GM18499 (cell line): ENCODE data around the gene CRHR2.
A peak's percentile ranks its signal among the peaks of the same experiment; 100 is the strongest.

Source experiments
- ATAC-seq: cut with Tn5 transposase; IDR thresholded peaks from one replicate; pipeline ENCODE4 v1.9.1; 2021; ENCODE audit warnings: moderate number of reproducible peaks; ENCODE audit not compliant: insufficient read depth, unreplicated experiment

The CRHR2 gene

DNA sequence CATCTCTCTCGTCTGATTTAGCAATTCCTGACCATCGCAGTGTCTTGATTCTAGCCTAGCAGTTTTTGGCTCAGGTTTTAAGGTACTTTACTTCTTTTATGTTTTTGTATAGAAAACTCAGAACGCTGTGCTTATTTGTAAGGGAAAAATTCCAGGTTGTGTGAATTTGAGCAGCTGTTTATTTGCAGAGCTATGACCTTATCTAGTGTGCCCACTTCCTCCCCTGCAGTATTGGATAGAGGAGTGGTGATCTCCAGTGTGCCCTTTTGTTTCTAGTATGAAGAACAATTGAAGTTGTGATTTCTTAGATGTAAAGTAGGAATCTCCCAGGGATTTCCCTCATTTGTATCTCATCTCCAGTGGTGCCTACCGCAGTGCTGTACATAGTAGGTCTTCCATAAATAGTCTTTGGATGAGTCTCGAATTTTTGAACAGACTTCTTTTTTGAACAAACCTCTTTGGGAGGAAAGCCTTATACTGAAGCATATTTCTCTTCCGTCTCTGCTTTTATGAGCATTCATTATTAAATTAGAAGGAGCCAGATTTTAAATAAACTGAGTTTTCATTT lies 47.5 kb downstream of the CRHR2 start:
- no peak for ATAC-seq

DNA sequence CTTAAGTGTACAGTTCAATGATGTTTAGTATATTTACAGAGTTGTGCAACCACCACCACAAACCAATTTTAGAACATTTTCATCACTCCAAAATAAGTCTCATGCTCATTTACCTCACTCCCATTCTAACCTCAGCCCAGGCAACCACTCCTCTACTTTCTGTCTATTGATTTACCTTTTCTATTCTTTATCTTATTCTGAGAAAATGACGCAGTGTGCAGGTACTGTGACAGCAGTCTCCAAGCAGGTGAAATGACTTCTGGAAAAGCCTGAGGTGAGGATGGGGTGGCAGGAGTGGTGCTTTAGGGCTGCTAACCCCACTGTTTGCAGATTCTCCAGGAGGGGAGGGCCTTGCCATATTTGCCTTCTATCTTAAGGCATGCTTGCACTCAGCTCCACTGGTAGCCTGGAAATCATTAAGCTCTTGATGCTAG lies 48.0 kb downstream of the CRHR2 start:
- ATAC-seq = no peak

- no peak for ATAC-seq
Observed at GRCh38 chr7:30633223-30633622, 49.0 kb downstream of the CRHR2 start.

DNA sequence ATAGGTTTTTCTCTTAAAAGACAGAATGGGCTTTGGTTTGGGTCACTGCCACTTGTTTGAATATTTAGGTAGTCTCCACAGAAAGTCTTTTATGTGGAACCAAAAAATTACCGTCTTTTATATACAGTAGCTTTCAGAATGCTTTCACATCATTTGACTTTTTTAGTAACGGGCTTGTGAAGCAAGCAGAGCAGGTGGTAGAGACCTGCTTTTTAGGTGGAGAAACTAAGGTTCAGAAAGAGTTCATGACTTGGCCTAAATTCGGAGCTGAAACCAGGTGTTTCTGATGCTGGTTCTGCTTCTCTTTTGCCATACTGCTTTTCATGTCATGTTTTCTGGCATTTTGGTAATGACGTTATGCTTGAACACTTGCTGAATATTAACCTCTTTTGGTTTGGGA lies 51.3 kb downstream of the CRHR2 start:
- ATAC-seq = peak; percentile 57

DNA sequence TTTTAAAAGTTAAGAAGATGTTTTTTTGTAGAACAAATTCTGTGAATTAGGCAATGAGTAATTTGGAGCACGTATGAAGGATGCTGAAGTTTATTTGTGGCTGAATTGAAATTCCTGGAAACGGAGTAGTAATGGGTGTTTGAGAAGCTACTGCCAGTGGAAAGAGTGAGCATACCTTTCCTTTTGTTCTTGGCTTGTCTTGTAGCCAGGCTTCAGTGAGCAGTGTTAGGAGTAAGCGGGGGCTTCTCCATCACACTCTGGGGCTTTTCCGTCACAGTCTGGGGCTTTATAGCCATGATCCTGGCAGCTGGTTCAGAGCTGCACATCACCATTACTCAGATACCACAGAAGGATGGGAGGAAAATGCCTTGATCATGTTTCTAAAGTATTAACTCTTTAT lies 55.2 kb downstream of the CRHR2 start:
- ATAC-seq = no peak

- ATAC-seq = no peak
Observed at GRCh38 chr7:30625283-30625682, 57.0 kb downstream of the CRHR2 start.

- no peak for ATAC-seq
Observed at GRCh38 chr7:30618961-30619360, 63.3 kb downstream of the CRHR2 start.

- ATAC-seq = no peak
Observed at GRCh38 chr7:30618080-30618676, 64.1 kb downstream of the CRHR2 start.

DNA sequence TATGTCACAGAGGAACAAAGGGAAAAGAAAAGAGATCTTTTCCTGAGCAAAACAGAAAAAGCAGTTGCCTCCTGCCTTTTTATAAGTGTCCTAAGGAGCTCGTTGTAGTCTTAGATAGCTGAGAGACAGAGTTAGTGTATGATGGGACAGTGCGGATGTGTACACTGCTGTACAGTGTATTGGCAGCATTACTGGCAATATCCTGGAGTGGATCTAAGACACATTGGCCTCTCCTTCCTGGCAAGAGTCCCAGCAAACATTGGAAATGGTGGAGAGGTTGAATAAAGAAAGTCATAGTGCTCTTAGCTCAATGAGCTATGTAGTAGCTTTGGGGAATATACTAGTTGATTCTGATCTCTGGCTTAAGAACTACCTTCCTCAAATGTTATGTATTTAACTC lies 64.9 kb downstream of the CRHR2 start:
- ATAC-seq = no peak

GRCh38 chr7:30616318-30616717 lies 65.9 kb downstream of the CRHR2 start:
- ATAC-seq = no peak

DNA sequence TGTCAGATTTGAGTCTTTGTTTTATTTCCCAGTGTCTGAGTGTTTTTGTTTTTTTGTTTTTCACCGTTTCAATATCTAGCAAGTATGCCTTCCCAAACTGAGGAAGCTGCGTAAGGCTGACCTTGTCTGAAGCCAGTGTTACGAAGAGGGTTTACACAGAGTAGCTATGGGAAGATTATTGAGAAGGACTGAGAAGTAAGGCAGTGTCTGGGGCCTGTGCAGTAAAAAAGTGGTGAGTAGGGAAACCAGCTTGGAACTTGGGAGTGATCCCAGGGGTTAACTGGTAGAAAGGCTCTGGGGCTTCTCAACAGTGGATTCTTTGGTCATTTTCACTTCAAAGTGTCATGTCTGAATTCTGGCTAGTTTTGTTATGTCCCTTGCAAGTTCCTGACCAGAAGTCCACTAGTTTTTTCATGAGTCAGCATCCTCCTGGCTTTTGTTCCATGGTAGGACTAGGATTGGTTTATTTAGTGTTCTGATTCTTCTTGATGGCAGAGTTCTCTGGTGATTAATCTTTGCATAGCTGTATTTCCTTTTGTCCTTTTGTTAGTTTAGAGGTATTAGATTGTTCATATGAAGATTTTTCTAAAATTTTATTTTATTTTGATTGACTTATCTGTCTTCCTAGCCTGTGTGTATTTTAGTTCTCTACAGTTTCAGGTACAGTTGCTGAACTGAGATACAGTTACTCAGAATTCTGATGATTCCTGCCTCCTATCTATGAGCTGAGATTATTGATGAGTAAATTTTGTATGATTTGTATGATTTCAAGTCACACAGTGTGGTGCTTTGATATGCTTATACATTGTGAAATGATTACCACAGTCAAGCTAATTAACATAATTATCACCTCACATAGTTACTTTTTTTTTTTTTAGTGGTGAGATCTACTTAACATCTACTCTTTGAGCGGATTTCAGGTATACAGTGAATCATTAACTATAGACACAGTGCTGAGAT lies 68.6 kb downstream of the CRHR2 start:
- no peak for ATAC-seq

DNA sequence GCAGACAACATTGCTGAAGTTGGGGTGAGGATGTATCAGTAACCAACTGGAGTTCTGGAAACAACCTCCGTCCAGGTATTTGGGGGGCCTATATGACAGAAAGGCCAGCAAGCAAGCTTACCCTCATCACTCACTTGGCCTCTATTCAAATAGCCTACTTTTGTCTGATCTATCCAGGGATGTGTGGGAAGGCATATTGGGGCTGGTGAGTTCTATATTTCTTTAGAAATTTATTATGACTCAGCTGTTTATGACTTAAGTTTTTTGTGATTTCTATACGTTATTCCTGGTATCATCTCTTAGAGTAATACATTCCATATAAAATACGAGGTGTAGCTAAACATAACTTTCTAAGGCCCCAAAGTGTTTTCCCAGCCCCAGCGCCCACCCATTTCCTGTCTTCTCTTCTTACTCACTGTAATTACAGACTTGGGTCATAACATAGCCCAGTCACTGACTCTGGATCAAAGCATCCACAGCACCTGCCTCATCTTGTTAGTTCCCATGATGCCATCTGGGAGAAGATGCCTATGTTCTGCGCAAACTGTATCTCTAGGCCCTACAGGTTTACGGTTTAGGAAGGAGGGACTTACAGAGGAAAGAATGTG lies 69.5 kb downstream of the CRHR2 start:
- no peak for ATAC-seq

GRCh38 chr7:30605832-30606231 lies 76.4 kb downstream of the CRHR2 start:
- no peak for ATAC-seq

DNA sequence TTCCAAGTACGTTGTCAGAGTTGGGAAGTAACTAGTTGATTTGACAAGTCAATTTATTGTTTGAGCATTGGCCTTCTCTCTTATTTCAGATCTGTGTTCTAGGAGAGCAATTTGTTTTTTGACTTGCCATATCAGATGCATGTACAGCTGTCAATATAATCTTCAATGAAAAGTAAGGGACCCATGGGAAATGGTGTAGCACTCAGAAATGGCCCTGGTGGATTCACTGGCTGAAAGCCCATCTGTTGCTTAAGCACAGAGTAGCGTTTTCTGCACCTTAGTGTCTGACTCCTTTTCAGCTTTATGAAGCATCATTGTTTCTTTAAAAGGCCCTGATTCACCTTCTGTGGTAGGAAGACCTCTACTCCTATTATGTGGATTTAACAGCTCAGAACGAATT lies 77.4 kb downstream of the CRHR2 start:
- no peak for ATAC-seq
